ENCODE measurements around the gene OOEP. TPM values are rescaled to one million over a fixed set of nuclear protein-coding genes. Genes with fewer than 3 reads are reported as not detected.
"Not testable (repeated sequence)": the region's sequence is repeated elsewhere in the genome, so short reads cannot be mapped to it uniquely, and the experiment has no call there.

Gene OOEP
- total RNA-seq, 4 donors from 2014 or later, result not detected

- no peaks in the 10 kb centered on the region for H3K4me1 ChIP-seq
- intact Hi-C loops (cut with DNase I; ENCODE audit: low total_unique reads), result no loop called here
- DNase-seq, result no peak
- no peaks in the 10 kb centered on the region for H3K27me3 ChIP-seq
- no peak overlapping the region for H3K27ac ChIP-seq
- TF ChIP-seq CTCF (IDR thresholded peaks at IDR 0.05) (no peak), POLR2A (IDR thresholded peaks at IDR 0.05) (no peak)
- no peak overlapping the region for H3K4me3 ChIP-seq
- no peaks in the 10 kb centered on the region for H3K9me3 ChIP-seq
- no peaks in the 10 kb centered on the region for H3K36me3 ChIP-seq
Observed at GRCh38 chr6:73395875-73396274, 26.2 kb upstream of the OOEP start.

- intact Hi-C loops (cut with DNase I; ENCODE audit: low total_unique reads), result no loop called here
- Histone ChIP-seq H3K27me3 (no peaks in the 10 kb centered on the region), H3K9me3 (no peaks in the 10 kb centered on the region), H3K4me1 (no peaks in the 10 kb centered on the region), H3K4me3 (peak within 1 kb of the TSS in 1 of 2 donors; percentile 13), H3K36me3 (no peaks in the 10 kb centered on the region), H3K27ac (no peak within 1 kb of the TSS)
- no peak for TF ChIP-seq CTCF (IDR thresholded peaks at IDR 0.05)
- no peak for TF ChIP-seq POLR2A (IDR thresholded peaks at IDR 0.05)
- DNase-seq, result peak; percentile 18 to 50
Observed at GRCh38 chr6:73394577-73395354, 25.1 kb upstream of the OOEP start, which contains the start of gene DDX43. Gene DDX43, plus strand, starts transcription at chr6:73394828. Its CDS starts 78 bp downstream, at chr6:73394906.

- TF ChIP-seq CTCF (IDR thresholded peaks at IDR 0.05), result no peak
- no peak for TF ChIP-seq POLR2A (IDR thresholded peaks at IDR 0.05)
- no peaks in the 10 kb centered on the region for H3K27me3 ChIP-seq
- H3K9me3 ChIP-seq, result no peaks in the 10 kb centered on the region
- H3K36me3 ChIP-seq, result no peaks in the 10 kb centered on the region
- no peak overlapping the region for H3K27ac ChIP-seq
- intact Hi-C loops (cut with DNase I; ENCODE audit: low total_unique reads), result no loop called here
- no peak overlapping the region for H3K4me3 ChIP-seq
- DNase-seq, result no peak
- no peaks in the 10 kb centered on the region for H3K4me1 ChIP-seq
Observed at GRCh38 chr6:73393278-73393677, 23.6 kb upstream of the OOEP start.

GRCh38 chr6:73392188-73392587, 22.5 kb upstream of the OOEP start:
- H3K9me3 ChIP-seq; H3K36me3 ChIP-seq; H3K27me3 ChIP-seq; DNase-seq; H3K27ac ChIP-seq; H3K4me3 ChIP-seq; intact Hi-C loops (cut with DNase I; ENCODE audit: low total_unique reads); H3K4me1 ChIP-seq: not testable (repeated sequence)

- no peaks in the 10 kb centered on the region for H3K4me1 ChIP-seq
- intact Hi-C loops (cut with DNase I; ENCODE audit: low total_unique reads), result no loop called here
- TF ChIP-seq POLR2A (IDR thresholded peaks at IDR 0.05), result no peak
- no peak overlapping the region for H3K27ac ChIP-seq
- no peaks in the 10 kb centered on the region for H3K36me3 ChIP-seq
- no peak for DNase-seq
- H3K27me3 ChIP-seq, result no peaks in the 10 kb centered on the region
- no peak overlapping the region for H3K4me3 ChIP-seq
- no peaks in the 10 kb centered on the region for H3K9me3 ChIP-seq
Observed at GRCh38 chr6:73391675-73392074, 22.0 kb upstream of the OOEP start.

GRCh38 chr6:73389854-73390253, 20.2 kb upstream of the OOEP start:
- Histone ChIP-seq H3K27me3 (no peaks in the 10 kb centered on the region), H3K36me3 (no peaks in the 10 kb centered on the region), H3K4me3 (no peak overlapping the region), H3K27ac (no peak overlapping the region), H3K9me3 (no peaks in the 10 kb centered on the region), H3K4me1 (no peaks in the 10 kb centered on the region)
- TF ChIP-seq CTCF (IDR thresholded peaks at IDR 0.05) (no peak), POLR2A (IDR thresholded peaks at IDR 0.05) (no peak)
- no peak for DNase-seq
- intact Hi-C loops (cut with DNase I; ENCODE audit: low total_unique reads), result no loop called here
